Esophagus muscularis mucosa (tissue), 4 donors: ENCODE results near the gene RAE1. TPM values are rescaled to one million over a fixed set of nuclear protein-coding genes. Genes with fewer than 3 reads are reported as not detected.

Experiments used
- DNase-seq: peaks from one replicate; pipeline ENCODE4 v3.0.0-alpha.2; 2017; ENCODE audit errors: extremely low spot score
- H3K27ac ChIP-seq, 4 donors: fragments of 200-600 bp; sonication (generic); replicated peaks in 1 of 4; 1 replicate in 3 of 4; 2 replicates in 1 of 4; pipeline ENCODE4 v1.5.1; 2016 to 2019; ENCODE audit warnings: mild to moderate bottlenecking in 1 of 4
- H3K27me3 ChIP-seq, 4 donors: fragments of 200-600 bp; sonication (generic); one replicate each; pipeline versions ENCODE4 v1.5.1 to v1.6.0; 2016 to 2019
- H3K36me3 ChIP-seq, 4 donors: fragments of 200-600 bp; sonication (generic); one replicate each; pipeline ENCODE4 v1.5.1; 2016 to 2019
- H3K4me1 ChIP-seq, 4 donors: fragments of 200-600 bp; sonication (generic); one replicate each; pipeline ENCODE4 v1.5.1; 2016 to 2019
- H3K4me3 ChIP-seq, 4 donors: fragments of 200-600 bp; sonication (generic); 1 replicate in 2 of 4; 2 replicates in 2 of 4; pipeline ENCODE4 v1.5.1; 2016 to 2019; ENCODE audit warnings: mild to moderate bottlenecking in 4 of 4, moderate library complexity in 1 of 4
- H3K9me3 ChIP-seq, 4 donors: fragments of 200-600 bp; sonication (generic); 1 replicate in 3 of 4; 2 replicates in 1 of 4; pipeline ENCODE4 v1.5.1; 2016 to 2019
- EP300 ChIP-seq: sonication (generic); formaldehyde crosslinking; IDR thresholded peaks from one replicate; pipeline ENCODE4 v1.6.1; 2017; ENCODE audit warnings: antibody characterized with exemption
- POLR2A ChIP-seq: fragments of 450-650 bp; IDR thresholded peaks from one replicate; pipeline ENCODE4 v1.6.1; 2017; ENCODE audit warnings: antibody characterized with exemption, moderate library complexity, mild to moderate bottlenecking, low read depth
- POLR2AphosphoS5 ChIP-seq, 2 donors: sonication (generic); formaldehyde crosslinking; IDR thresholded peaks; one replicate each; pipeline ENCODE4 v1.6.1; 2017; ENCODE audit warnings: antibody characterized with exemption in 2 of 2
- WGBS: methylation state at CpG from one replicate; pipeline ENCODE4 v1.1.5; 2018; 5-methylcytosine and 5-hydroxymethylcytosine counted together
- intact Hi-C: fragments of 100-400 bp; cut with DNase I; formaldehyde crosslinking; loops from one replicate; pipeline ENCODE4 v1.15.1; 2023
- total RNA-seq, 4 donors: library from RNA; depleted of rRNA; stranded (reverse); fragments of >200 nt; gene quantifications; one replicate each; pipeline versions ENCODE4 v1.1.0 to v1.2.1, GENCODE V29; 2016
- TF ChIP-seq, protein P1 (sequence below), 3 experiments: fragments of 200-600 bp in 2 of 3; fragments of 450-650 bp in 1 of 3; sonication (generic) in 2 of 3; IDR thresholded peaks; one replicate each; pipeline ENCODE4 v1.5.1; 2017 to 2019; ENCODE audit warnings: antibody characterized with exemption in 3 of 3, mild to moderate bottlenecking in 2 of 3, moderate library complexity in 1 of 3

RAE1 gene
- total RNA-seq, 4 donors from 2014 or later = 15.0 to 24.1 (median 21.5) TPM

- 92% methylated on average over 11 of the region's 11 CpGs for WGBS
- no peaks in the 10 kb centered on the region for H3K4me1 ChIP-seq
- no peak overlapping the region for H3K27ac ChIP-seq
- H3K4me3 ChIP-seq = no peak overlapping the region
- TF ChIP-seq, protein P1, sequence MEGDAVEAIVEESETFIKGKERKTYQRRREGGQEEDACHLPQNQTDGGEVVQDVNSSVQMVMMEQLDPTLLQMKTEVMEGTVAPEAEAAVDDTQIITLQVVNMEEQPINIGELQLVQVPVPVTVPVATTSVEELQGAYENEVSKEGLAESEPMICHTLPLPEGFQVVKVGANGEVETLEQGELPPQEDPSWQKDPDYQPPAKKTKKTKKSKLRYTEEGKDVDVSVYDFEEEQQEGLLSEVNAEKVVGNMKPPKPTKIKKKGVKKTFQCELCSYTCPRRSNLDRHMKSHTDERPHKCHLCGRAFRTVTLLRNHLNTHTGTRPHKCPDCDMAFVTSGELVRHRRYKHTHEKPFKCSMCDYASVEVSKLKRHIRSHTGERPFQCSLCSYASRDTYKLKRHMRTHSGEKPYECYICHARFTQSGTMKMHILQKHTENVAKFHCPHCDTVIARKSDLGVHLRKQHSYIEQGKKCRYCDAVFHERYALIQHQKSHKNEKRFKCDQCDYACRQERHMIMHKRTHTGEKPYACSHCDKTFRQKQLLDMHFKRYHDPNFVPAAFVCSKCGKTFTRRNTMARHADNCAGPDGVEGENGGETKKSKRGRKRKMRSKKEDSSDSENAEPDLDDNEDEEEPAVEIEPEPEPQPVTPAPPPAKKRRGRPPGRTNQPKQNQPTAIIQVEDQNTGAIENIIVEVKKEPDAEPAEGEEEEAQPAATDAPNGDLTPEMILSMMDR (IDR thresholded peaks at IDR 0.05) = no peak
- TF ChIP-seq EP300 (no peak), POLR2AphosphoS5 (IDR thresholded peaks at IDR 0.05) (no peak), POLR2A (no peak)
- intact Hi-C loops = no loop called here
- H3K27me3 ChIP-seq = no peaks in the 10 kb centered on the region
- H3K36me3 ChIP-seq = no peaks in the 10 kb centered on the region
- DNase-seq = no peak
- H3K9me3 ChIP-seq = no peaks in the 10 kb centered on the region
These were observed 40.1 kb upstream of the RAE1 start for GRCh38 chr20:57310821-57311514.

DNA sequence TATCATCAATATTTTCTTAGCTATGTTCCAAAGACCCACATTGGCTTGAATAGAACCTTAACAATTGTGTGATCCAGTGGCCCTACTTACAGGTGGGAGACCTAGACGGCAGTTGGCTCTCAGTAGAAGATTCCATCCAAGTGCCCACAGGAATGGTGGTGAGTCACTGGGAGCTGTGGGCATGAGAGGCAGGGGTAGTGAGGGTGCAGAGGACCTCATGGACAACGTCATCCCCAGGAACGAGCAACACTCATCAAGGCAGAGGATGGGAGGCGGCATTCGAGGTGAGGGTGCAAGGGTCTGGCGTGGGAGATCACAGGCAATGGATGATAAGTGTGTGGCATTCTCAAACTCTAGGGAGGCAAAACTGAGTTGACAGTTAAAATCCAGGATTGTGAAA, 38.9 kb upstream of the RAE1 start:
- H3K27ac ChIP-seq = no peak overlapping the region

DNA sequence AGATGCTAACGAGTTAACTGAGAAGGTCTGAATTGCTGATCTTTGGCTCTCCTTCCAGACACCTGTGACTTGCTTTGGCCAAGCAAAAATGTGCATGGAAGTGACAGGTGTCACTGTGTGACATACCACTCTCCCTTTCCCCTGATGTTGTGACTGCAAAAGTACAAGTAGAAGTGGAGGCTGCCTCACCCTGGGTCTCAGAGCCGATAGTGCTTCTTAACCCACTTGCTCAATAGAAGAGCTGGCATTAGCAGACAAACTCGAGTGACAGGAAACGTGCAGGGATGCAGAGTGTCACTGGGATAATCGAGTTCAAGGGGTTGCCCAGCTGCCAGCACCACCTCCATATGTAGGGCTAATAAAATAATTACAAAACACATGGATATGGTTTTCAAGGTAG, 37.8 kb upstream of the RAE1 start:
- H3K36me3 ChIP-seq = no peaks in the 10 kb centered on the region
- H3K9me3 ChIP-seq = no peaks in the 10 kb centered on the region
- intact Hi-C loops = no loop called here
- H3K27me3 ChIP-seq = no peaks in the 10 kb centered on the region
- TF ChIP-seq, protein P1 (IDR thresholded peaks at IDR 0.05) = no peak
- TF ChIP-seq EP300 (no peak), POLR2AphosphoS5 (IDR thresholded peaks at IDR 0.05) (no peak), POLR2A (no peak)
- no peak overlapping the region for H3K27ac ChIP-seq
- WGBS = 74% methylated on average over 5 of the region's 5 CpGs
- no peak overlapping the region for H3K4me3 ChIP-seq
- no peak for DNase-seq
- no peaks in the 10 kb centered on the region for H3K4me1 ChIP-seq

More for the DNA sequence above, 38.9 kb upstream of the RAE1 start:
- DNase-seq = no peak
- Histone ChIP-seq H3K4me3 (no peak overlapping the region), H3K4me1 (no peaks in the 10 kb centered on the region), H3K27me3 (no peaks in the 10 kb centered on the region), H3K9me3 (no peaks in the 10 kb centered on the region), H3K36me3 (no peaks in the 10 kb centered on the region)
- intact Hi-C loops = no loop called here
- WGBS = 87% methylated on average over 6 of the region's 6 CpGs
- TF ChIP-seq, protein P1 (IDR thresholded peaks at IDR 0.05) = no peak
- TF ChIP-seq POLR2A (no peak), EP300 (no peak), POLR2AphosphoS5 (IDR thresholded peaks at IDR 0.05) (no peak)

- Histone ChIP-seq H3K27me3 (no peaks in the 10 kb centered on the region), H3K4me3 (no peak overlapping the region), H3K27ac (no peak overlapping the region), H3K9me3 (no peaks in the 10 kb centered on the region), H3K36me3 (no peaks in the 10 kb centered on the region), H3K4me1 (no peaks in the 10 kb centered on the region)
- TF ChIP-seq EP300 = no peak
- TF ChIP-seq, protein P1 (IDR thresholded peaks at IDR 0.05) = no peak
- no peak for TF ChIP-seq POLR2A
- TF ChIP-seq POLR2AphosphoS5 (IDR thresholded peaks at IDR 0.05) = no peak
- intact Hi-C loops = no loop called here
- DNase-seq = no peak
- 86% methylated on average over 5 of the region's 5 CpGs for WGBS
These were observed 37.1 kb upstream of the RAE1 start for GRCh38 chr20:57313951-57314350.
